Loucy (cell line): ENCODE results near the gene DNAJC8.

Experiments
- EZH2phosphoT487 ChIP-seq: fragments of 200-600 bp; IDR thresholded peaks from 2 replicates; pipeline ENCODE4 v1.6.1; 2018; ENCODE audit warnings: antibody characterized with exemption, mild to moderate bottlenecking, moderate library complexity, borderline replicate concordance
- TF ChIP-seq, protein P1 (sequence below): fragments of 200-600 bp; sonication (generic); conservative IDR thresholded peaks from 2 replicates; pipeline ENCODE4 v1.5.1; 2014; ENCODE audit warnings: mild to moderate bottlenecking, antibody characterized with exemption, low read length

DNA sequence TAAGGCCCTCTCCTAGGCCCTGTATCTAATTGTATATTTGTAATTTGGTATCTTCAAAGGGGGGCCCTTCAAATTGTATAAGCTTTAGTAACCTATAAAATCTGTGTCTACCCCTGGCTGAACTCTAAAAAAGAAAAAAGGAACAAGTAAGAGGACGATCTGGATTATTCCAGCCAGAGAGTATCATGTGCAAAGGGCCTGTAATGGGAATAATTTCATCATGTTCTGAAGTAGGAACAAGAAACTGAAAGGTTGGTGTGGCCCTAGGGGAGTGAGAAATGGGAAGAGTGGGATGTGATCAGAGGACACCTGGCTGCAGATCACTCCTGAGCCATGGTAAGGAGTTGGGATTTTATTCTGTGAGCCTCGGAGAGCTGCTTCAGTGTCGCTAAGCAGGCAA lies 71.1 kb downstream of the DNAJC8 start:
- TF ChIP-seq, protein P1, sequence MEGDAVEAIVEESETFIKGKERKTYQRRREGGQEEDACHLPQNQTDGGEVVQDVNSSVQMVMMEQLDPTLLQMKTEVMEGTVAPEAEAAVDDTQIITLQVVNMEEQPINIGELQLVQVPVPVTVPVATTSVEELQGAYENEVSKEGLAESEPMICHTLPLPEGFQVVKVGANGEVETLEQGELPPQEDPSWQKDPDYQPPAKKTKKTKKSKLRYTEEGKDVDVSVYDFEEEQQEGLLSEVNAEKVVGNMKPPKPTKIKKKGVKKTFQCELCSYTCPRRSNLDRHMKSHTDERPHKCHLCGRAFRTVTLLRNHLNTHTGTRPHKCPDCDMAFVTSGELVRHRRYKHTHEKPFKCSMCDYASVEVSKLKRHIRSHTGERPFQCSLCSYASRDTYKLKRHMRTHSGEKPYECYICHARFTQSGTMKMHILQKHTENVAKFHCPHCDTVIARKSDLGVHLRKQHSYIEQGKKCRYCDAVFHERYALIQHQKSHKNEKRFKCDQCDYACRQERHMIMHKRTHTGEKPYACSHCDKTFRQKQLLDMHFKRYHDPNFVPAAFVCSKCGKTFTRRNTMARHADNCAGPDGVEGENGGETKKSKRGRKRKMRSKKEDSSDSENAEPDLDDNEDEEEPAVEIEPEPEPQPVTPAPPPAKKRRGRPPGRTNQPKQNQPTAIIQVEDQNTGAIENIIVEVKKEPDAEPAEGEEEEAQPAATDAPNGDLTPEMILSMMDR = no peak
- TF ChIP-seq EZH2phosphoT487 = no peak
